ENCODE measurements around the gene SIRT2. TPM values are rescaled to one million over a fixed set of nuclear protein-coding genes. Genes with fewer than 3 reads are reported as not detected.
A peak's percentile ranks its signal among the peaks of the same experiment; 100 is the strongest.

Gene SIRT2
- polyA plus RNA-seq, 1 donor from 2014 or later: 102 TPM

- no peak overlapping the region for H3K9ac ChIP-seq (ENCODE audit: low read length)
- no peak overlapping the region for H2AFZ ChIP-seq (ENCODE audit: low read depth, low read length)
Measured at GRCh38 chr19:38869836-38870607, 29.4 kb downstream of the SIRT2 start.

DNA sequence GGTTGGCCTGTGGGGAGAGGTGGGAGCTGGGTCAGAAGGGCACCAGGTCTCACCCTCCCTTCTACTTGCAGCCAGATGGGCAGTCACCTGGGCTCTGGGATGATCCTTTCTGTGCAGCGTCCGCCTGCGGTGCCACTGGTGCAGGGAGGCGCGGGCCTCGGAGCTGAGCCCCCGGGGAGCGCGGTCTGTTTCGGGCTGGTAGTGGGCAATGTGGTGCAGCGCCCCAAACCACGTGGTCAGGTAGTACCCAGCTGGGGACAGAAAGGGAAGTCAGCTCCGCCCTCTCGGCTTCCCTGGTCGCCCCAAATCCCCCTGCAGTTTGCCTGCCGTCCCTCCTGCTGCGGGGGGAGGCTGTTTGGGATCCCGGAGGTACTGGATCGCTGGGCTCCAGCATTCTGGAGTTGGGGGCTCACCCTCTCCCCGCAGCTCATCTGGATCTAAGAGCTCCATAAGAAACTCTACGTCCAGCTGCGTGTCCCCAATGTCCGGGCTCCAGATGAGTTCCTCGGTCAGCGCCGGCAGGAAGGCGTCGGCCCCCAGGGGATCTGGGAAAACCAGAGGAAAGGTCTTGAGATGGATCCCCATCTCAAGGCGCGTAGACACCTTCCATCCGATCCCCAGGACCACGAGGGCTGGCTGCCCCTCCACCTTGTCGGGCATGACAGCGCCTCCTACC, 30.1 kb downstream of the SIRT2 start:
- no peaks in the 10 kb centered on the region for H3K36me3 ChIP-seq (ENCODE audit: insufficient read depth, low read length)
- no peaks in the 10 kb centered on the region for H4K20me1 ChIP-seq (ENCODE audit: insufficient read depth)
- no peaks in the 10 kb centered on the region for H3F3A ChIP-seq (ENCODE audit: insufficient read depth, low read length, poor library complexity, severe bottlenecking)
- no peaks in the 10 kb centered on the region for H3K79me2 ChIP-seq (replicated peaks; ENCODE audit: insufficient read depth, low read length)
- H2AFZ ChIP-seq (ENCODE audit: low read depth, low read length): no peak overlapping the region
- H3K9me2 ChIP-seq (ENCODE audit: insufficient read depth, low read length): no peaks in the 10 kb centered on the region
- peak overlapping the region; percentile 37 for H3K4me3 ChIP-seq (ENCODE audit: low read length)
- H3K27me3 ChIP-seq (ENCODE audit: insufficient read depth, low read depth, low read length): peaks cover 3% of the 10 kb centered on the region
- H3K27ac ChIP-seq (ENCODE audit: low read length): no peak overlapping the region
- no peak overlapping the region for H3K4me2 ChIP-seq (ENCODE audit: low read length)
- H3K9ac ChIP-seq (ENCODE audit: low read length): no peak overlapping the region
- H3K9me3 ChIP-seq (ENCODE audit: low read length): no peaks in the 10 kb centered on the region
- TF ChIP-seq TAF1 (IDR thresholded peaks at IDR 0.05; ENCODE audit: low read depth) (no peak), REST (IDR thresholded peaks at IDR 0.05; ENCODE audit: borderline replicate concordance) (no peak), POLR2AphosphoS5 (IDR thresholded peaks at IDR 0.05) (no peak), EZH2 (IDR thresholded peaks at IDR 0.05; ENCODE audit: borderline replicate concordance, insufficient read depth, low read length, poor library complexity, severe bottlenecking) (no peak), EP300 (conservative IDR thresholded peaks at IDR 0.05; ENCODE audit: poor library complexity, severe bottlenecking) (no peak), MXI1 (conservative IDR thresholded peaks at IDR 0.05; ENCODE audit: poor library complexity, severe bottlenecking) (no peak), RAD21 (conservative IDR thresholded peaks at IDR 0.05) (no peak)

More at GRCh38 chr19:38869836-38870607, 29.4 kb downstream of the SIRT2 start:
- H3K36me3 ChIP-seq (ENCODE audit: insufficient read depth, low read length): no peaks in the 10 kb centered on the region
- peaks cover 3% of the 10 kb centered on the region for H3K27me3 ChIP-seq (ENCODE audit: insufficient read depth, low read depth, low read length)
- H3K4me3 ChIP-seq (ENCODE audit: low read length): peak overlapping the region; percentile 37
- no peaks in the 10 kb centered on the region for H3F3A ChIP-seq (ENCODE audit: insufficient read depth, low read length, poor library complexity, severe bottlenecking)
- no peaks in the 10 kb centered on the region for H3K79me2 ChIP-seq (replicated peaks; ENCODE audit: insufficient read depth, low read length)
- H3K4me2 ChIP-seq (ENCODE audit: low read length): no peak overlapping the region
- no peaks in the 10 kb centered on the region for H3K9me2 ChIP-seq (ENCODE audit: insufficient read depth, low read length)
- TF ChIP-seq, protein P1, sequence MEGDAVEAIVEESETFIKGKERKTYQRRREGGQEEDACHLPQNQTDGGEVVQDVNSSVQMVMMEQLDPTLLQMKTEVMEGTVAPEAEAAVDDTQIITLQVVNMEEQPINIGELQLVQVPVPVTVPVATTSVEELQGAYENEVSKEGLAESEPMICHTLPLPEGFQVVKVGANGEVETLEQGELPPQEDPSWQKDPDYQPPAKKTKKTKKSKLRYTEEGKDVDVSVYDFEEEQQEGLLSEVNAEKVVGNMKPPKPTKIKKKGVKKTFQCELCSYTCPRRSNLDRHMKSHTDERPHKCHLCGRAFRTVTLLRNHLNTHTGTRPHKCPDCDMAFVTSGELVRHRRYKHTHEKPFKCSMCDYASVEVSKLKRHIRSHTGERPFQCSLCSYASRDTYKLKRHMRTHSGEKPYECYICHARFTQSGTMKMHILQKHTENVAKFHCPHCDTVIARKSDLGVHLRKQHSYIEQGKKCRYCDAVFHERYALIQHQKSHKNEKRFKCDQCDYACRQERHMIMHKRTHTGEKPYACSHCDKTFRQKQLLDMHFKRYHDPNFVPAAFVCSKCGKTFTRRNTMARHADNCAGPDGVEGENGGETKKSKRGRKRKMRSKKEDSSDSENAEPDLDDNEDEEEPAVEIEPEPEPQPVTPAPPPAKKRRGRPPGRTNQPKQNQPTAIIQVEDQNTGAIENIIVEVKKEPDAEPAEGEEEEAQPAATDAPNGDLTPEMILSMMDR (IDR thresholded peaks at IDR 0.05; ENCODE audit: poor library complexity, severe bottlenecking): peak; percentile 56
- TF ChIP-seq MXI1 (conservative IDR thresholded peaks at IDR 0.05; ENCODE audit: poor library complexity, severe bottlenecking) (no peak), EP300 (conservative IDR thresholded peaks at IDR 0.05; ENCODE audit: poor library complexity, severe bottlenecking) (no peak), TAF1 (IDR thresholded peaks at IDR 0.05; ENCODE audit: low read depth) (no peak), POLR2AphosphoS5 (IDR thresholded peaks at IDR 0.05) (no peak), RAD21 (conservative IDR thresholded peaks at IDR 0.05) (peak; percentile 15), EZH2 (IDR thresholded peaks at IDR 0.05; ENCODE audit: borderline replicate concordance, insufficient read depth, low read length, poor library complexity, severe bottlenecking) (no peak), SMC3 (conservative IDR thresholded peaks at IDR 0.05; ENCODE audit: poor library complexity) (peak; percentile 25), REST (IDR thresholded peaks at IDR 0.05; ENCODE audit: borderline replicate concordance) (no peak)
- no peak overlapping the region for H3K27ac ChIP-seq (ENCODE audit: low read length)
- no peaks in the 10 kb centered on the region for H3K9me3 ChIP-seq (ENCODE audit: low read length)
- no peaks in the 10 kb centered on the region for H4K20me1 ChIP-seq (ENCODE audit: insufficient read depth)
